Neural progenitor cell (in vitro differentiated cells): Measurements from ENCODE around the gene GRM8.

ENCODE experiments used
- EZH2 ChIP-seq: fragments of 200-600 bp; sonication (generic); IDR thresholded peaks from 2 replicates; pipeline ENCODE4 v1.6.1; 2017; ENCODE audit warnings: antibody characterized with exemption, mild to moderate bottlenecking, moderate library complexity
- EZH2phosphoT487 ChIP-seq: fragments of 200-600 bp; sonication (generic); IDR thresholded peaks from 2 replicates; pipeline ENCODE4 v1.6.1; 2017; ENCODE audit warnings: antibody characterized with exemption
- TF ChIP-seq, protein P1 (sequence below): fragments of 200-600 bp; sonication (generic); IDR thresholded peaks from 2 replicates; pipeline ENCODE4 v1.5.1; 2017; ENCODE audit warnings: antibody characterized with exemption, mild to moderate bottlenecking

DNA sequence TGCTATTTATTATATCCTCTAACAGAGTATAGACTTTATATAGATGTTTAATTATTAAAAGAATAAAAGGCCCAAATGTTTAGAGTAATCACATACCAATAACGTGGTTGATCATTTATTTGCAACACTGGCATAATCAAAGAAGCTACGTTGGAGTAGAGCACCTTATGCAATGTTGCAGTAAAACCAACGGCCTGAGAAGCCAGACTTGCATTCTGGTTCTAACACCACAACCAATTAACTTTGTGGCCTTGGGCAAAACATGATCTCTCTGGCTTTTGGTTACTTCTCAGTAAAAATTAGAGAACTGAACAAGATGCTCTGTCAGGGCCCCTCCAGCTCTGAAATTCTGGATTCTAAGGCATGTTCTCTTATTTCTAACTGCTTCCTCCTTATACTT, 476.2 kb downstream of the GRM8 start:
- TF ChIP-seq, protein P1, sequence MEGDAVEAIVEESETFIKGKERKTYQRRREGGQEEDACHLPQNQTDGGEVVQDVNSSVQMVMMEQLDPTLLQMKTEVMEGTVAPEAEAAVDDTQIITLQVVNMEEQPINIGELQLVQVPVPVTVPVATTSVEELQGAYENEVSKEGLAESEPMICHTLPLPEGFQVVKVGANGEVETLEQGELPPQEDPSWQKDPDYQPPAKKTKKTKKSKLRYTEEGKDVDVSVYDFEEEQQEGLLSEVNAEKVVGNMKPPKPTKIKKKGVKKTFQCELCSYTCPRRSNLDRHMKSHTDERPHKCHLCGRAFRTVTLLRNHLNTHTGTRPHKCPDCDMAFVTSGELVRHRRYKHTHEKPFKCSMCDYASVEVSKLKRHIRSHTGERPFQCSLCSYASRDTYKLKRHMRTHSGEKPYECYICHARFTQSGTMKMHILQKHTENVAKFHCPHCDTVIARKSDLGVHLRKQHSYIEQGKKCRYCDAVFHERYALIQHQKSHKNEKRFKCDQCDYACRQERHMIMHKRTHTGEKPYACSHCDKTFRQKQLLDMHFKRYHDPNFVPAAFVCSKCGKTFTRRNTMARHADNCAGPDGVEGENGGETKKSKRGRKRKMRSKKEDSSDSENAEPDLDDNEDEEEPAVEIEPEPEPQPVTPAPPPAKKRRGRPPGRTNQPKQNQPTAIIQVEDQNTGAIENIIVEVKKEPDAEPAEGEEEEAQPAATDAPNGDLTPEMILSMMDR: no peak
- TF ChIP-seq EZH2: no peak
- TF ChIP-seq EZH2phosphoT487: no peak
